Hepatocyte (in vitro differentiated cells): ENCODE measurements around the gene KLHL17. TPM values are rescaled to one million over a fixed set of nuclear protein-coding genes. Genes with fewer than 3 reads are reported as not detected.
"Not testable (repeated sequence)": the region's sequence is repeated elsewhere in the genome, so short reads cannot be mapped to it uniquely, and the experiment has no call there.

Source experiments
- DNase-seq: peaks from one replicate; pipeline ENCODE4 v3.0.0-alpha.2; 2016; ENCODE audit warnings: low spot score
- H2AFZ ChIP-seq: fragments of 200-600 bp; sonication (generic); 2 replicates; pipeline ENCODE4 v1.6.0; 2016; ENCODE audit warnings: antibody characterized with exemption, mild to moderate bottlenecking
- H3K27ac ChIP-seq: fragments of 200-600 bp; sonication (generic); 2 replicates; pipeline ENCODE4 v1.5.1; 2016; ENCODE audit warnings: mild to moderate bottlenecking
- H3K27me3 ChIP-seq: fragments of 200-600 bp; sonication (generic); 2 replicates; pipeline ENCODE4 v1.6.1; 2016
- H3K36me3 ChIP-seq: fragments of 200-600 bp; sonication (generic); replicated peaks from 2 replicates; pipeline ENCODE4 v1.5.1; 2016; ENCODE audit warnings: low read depth; ENCODE audit not compliant: insufficient read depth
- H3K4me1 ChIP-seq: fragments of 200-600 bp; sonication (generic); 2 replicates; pipeline ENCODE4 v1.5.1; 2016; ENCODE audit warnings: mild to moderate bottlenecking, moderate library complexity; ENCODE audit not compliant: insufficient read depth
- H3K4me2 ChIP-seq: fragments of 200-600 bp; sonication (generic); 2 replicates; pipeline ENCODE4 v1.6.0; 2016
- H3K4me3 ChIP-seq: fragments of 200-600 bp; sonication (generic); 2 replicates; pipeline ENCODE4 v1.5.1; 2016; ENCODE audit warnings: mild to moderate bottlenecking
- H3K79me2 ChIP-seq: fragments of 200-600 bp; sonication (generic); 2 replicates; pipeline ENCODE4 v1.6.0; 2017; ENCODE audit warnings: mild to moderate bottlenecking
- H3K9me2 ChIP-seq: fragments of 200-600 bp; sonication (generic); replicated peaks from 2 replicates; pipeline ENCODE4 v1.6.0; 2017; ENCODE audit warnings: mild to moderate bottlenecking; ENCODE audit not compliant: insufficient read depth
- H3K9me3 ChIP-seq: fragments of 200-600 bp; sonication (generic); 2 replicates; pipeline ENCODE4 v1.5.1; 2016; ENCODE audit warnings: low read depth, mild to moderate bottlenecking
- H4K20me1 ChIP-seq: fragments of 200-600 bp; sonication (generic); 2 replicates; pipeline ENCODE4 v1.6.0; 2016; ENCODE audit warnings: mild to moderate bottlenecking; ENCODE audit not compliant: insufficient read depth, poor library complexity, severe bottlenecking
- EZH2 ChIP-seq: fragments of 200-600 bp; sonication (generic); IDR thresholded peaks from 2 replicates; pipeline ENCODE4 v1.6.1; 2016; ENCODE audit warnings: antibody characterized with exemption, mild to moderate bottlenecking, borderline replicate concordance
- EZH2phosphoT487 ChIP-seq: fragments of 200-600 bp; sonication (generic); IDR thresholded peaks from one replicate; pipeline ENCODE4 v1.6.1; 2018; ENCODE audit warnings: antibody characterized with exemption, mild to moderate bottlenecking, low read depth, moderate library complexity; ENCODE audit not compliant: unreplicated experiment, severe bottlenecking
- WGBS: methylation state at CpG from one replicate; pipeline ENCODE4 v1.1.6; 2016; ENCODE audit warnings: low lambda C conversion rate; ENCODE audit errors: missing lambda C conversion rate; 5-methylcytosine and 5-hydroxymethylcytosine counted together
- polyA plus RNA-seq: library from polyadenylated mRNA; unstranded; fragments of >200 nt; fragmentation: Nextera tagmentation; extraction: Ambion mirVana; gene quantifications from 2 replicates; pipeline ENCODE4 v1.2.1, GENCODE V29; 2016
- total RNA-seq: library from RNA; depleted of rRNA; stranded (reverse); fragments of >200 nt; gene quantifications from 2 replicates; pipeline ENCODE4 v1.2.3, GENCODE V29; 2014
- TF ChIP-seq, protein P1 (sequence below): fragments of 200-600 bp; sonication (generic); IDR thresholded peaks from 2 replicates; pipeline ENCODE4 v1.5.1; 2016; ENCODE audit warnings: antibody characterized with exemption, mild to moderate bottlenecking; ENCODE audit not compliant: poor library complexity

The KLHL17 gene
- total and polyA plus RNA-seq, 2 experiments from 2014 or later = 13.8 to 25.0 TPM

- Histone ChIP-seq H3K4me2 (peak overlapping the region; percentile 91), H3K27me3 (no peaks in the 10 kb centered on the region), H3K27ac (peak overlapping the region; percentile 49), H3K4me3 (no peak overlapping the region), H3K79me2 (no peaks in the 10 kb centered on the region), H3K36me3 (no peaks in the 10 kb centered on the region), H4K20me1 (no peaks in the 10 kb centered on the region), H3K9me2 (no peaks in the 10 kb centered on the region), H3K9me3 (no peaks in the 10 kb centered on the region), H3K4me1 (peaks cover 3% of the 10 kb centered on the region), H2AFZ (peak overlapping the region; percentile 74)
- TF ChIP-seq EZH2 = no peak
- TF ChIP-seq, protein P1, sequence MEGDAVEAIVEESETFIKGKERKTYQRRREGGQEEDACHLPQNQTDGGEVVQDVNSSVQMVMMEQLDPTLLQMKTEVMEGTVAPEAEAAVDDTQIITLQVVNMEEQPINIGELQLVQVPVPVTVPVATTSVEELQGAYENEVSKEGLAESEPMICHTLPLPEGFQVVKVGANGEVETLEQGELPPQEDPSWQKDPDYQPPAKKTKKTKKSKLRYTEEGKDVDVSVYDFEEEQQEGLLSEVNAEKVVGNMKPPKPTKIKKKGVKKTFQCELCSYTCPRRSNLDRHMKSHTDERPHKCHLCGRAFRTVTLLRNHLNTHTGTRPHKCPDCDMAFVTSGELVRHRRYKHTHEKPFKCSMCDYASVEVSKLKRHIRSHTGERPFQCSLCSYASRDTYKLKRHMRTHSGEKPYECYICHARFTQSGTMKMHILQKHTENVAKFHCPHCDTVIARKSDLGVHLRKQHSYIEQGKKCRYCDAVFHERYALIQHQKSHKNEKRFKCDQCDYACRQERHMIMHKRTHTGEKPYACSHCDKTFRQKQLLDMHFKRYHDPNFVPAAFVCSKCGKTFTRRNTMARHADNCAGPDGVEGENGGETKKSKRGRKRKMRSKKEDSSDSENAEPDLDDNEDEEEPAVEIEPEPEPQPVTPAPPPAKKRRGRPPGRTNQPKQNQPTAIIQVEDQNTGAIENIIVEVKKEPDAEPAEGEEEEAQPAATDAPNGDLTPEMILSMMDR = peak; percentile 69
- DNase-seq = peak; percentile 90
- 6% methylated on average over 31 of the region's 40 CpGs for WGBS
Measured at GRCh38 chr1:975896-976683, 15.7 kb downstream of the KLHL17 start.

DNA sequence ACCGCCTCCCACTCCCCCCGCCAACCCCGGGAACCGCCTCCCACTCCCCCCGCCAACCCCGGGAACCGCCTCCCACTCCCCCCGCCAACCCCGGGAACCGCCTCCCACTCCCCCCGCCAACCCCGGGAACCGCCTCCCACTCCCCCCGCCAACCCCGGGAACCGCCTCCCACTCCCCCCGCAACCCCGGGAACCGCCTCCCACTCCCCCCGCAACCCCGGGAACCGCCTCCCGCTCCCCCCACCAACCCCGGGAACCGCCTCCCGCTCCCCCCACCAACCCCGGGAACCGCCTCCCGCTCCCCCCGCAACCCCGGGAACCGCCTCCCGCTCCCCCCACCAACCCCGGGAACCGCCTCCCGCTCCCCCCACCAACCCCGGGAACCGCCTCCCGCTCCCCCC lies 16.4 kb downstream of the KLHL17 start:
- DNase-seq, H3K9me2 ChIP-seq, H3K4me1 ChIP-seq, H3K4me2 ChIP-seq, H3K9me3 ChIP-seq, H3K79me2 ChIP-seq, H3K4me3 ChIP-seq, H3K36me3 ChIP-seq, H3K27ac ChIP-seq, H2AFZ ChIP-seq, H3K27me3 ChIP-seq, H4K20me1 ChIP-seq: not testable (repeated sequence)
- whole genome bisulfite sequencing = no CpG with 5 or more reads among the region's 39 CpGs

DNA sequence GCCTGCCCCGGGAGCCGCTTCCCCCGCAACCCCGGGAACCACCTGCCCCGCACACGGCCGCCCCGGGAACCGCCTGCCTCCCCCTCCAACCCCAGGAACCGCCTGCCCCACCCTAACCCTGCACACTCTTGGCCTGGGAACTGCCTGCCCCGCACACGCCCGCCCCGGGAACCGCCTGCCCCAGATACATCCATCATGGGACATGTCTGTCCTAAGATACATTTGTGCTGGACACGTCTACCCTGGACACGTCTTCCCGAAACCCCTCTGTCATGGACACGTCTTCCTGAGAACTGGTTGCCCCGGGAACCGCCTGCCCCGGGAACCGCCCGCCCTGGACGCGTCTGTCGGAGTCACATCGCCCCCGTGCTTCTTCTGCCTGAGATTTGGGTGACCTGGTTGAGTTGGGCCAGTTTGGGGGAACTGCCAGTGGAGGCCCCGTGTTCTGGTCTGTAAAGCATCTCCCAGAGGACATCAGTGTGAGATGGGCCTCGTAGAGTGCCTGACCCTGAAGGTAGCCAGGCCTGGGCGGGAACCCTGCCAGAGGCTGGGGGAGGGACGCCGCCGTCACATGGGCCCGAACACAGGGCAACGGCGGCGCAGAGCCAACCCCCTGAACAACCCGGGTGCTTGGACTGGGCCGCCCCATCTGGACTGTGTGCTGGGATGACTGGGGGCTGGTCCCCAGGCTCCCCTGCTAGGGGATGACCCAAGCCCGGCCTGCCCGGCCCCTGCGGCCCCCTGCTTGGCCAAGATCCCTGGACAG lies 17.9 kb downstream of the KLHL17 start:
- no peak overlapping the region for H3K27ac ChIP-seq
- 94% methylated on average over 33 of the region's 44 CpGs for WGBS
- H3K4me3 ChIP-seq = no peak overlapping the region
- H3K9me3 ChIP-seq = no peaks in the 10 kb centered on the region
- H3K36me3 ChIP-seq = no peaks in the 10 kb centered on the region
- DNase-seq = no peak
- H3K4me2 ChIP-seq = no peak overlapping the region
- no peaks in the 10 kb centered on the region for H3K27me3 ChIP-seq
- TF ChIP-seq EZH2 (no peak), EZH2phosphoT487 (no peak)
- TF ChIP-seq, protein P1 = no peak
- no peaks in the 10 kb centered on the region for H3K9me2 ChIP-seq
- no peaks in the 10 kb centered on the region for H4K20me1 ChIP-seq
- no peaks in the 10 kb centered on the region for H3K79me2 ChIP-seq
- peaks cover 3% of the 10 kb centered on the region for H3K4me1 ChIP-seq
- H2AFZ ChIP-seq = no peak overlapping the region
